Measurements from ENCODE around the gene KLRC4.

GRCh38 chr12:10455766-10456165 lies 46.2 kb upstream of the KLRC4 start:
- TF ChIP-seq POLR2A (IDR thresholded peaks at IDR 0.05) (no peak), CTCF (IDR thresholded peaks at IDR 0.05) (no peak)
